Suprapubic skin (tissue), 4 donors: Measurements from ENCODE around the gene ERMAP.

Experiments used
- EP300 ChIP-seq: sonication (generic); formaldehyde crosslinking; IDR thresholded peaks from one replicate; pipeline ENCODE4 v1.6.1; 2017; ENCODE audit warnings: antibody characterized with exemption
- POLR2A ChIP-seq, 2 donors: fragments of 450-650 bp; IDR thresholded peaks; one replicate each; pipeline ENCODE4 v1.6.1; 2017; ENCODE audit warnings: antibody characterized with exemption in 2 of 2, mild to moderate bottlenecking in 2 of 2, moderate library complexity in 2 of 2
- POLR2AphosphoS5 ChIP-seq, 3 donors: sonication (generic); formaldehyde crosslinking; IDR thresholded peaks; one replicate each; pipeline ENCODE4 v1.6.1; 2017; ENCODE audit warnings: antibody characterized with exemption in 3 of 3
- TF ChIP-seq, protein P1 (sequence below), 2 donors: fragments of 200-600 bp in 1 of 2; fragments of 450-650 bp in 1 of 2; sonication (generic) in 1 of 2; IDR thresholded peaks; one replicate each; pipeline ENCODE4 v1.5.1; 2016 to 2019; ENCODE audit warnings: antibody characterized with exemption in 2 of 2, mild to moderate bottlenecking in 1 of 2, moderate library complexity in 1 of 2

DNA sequence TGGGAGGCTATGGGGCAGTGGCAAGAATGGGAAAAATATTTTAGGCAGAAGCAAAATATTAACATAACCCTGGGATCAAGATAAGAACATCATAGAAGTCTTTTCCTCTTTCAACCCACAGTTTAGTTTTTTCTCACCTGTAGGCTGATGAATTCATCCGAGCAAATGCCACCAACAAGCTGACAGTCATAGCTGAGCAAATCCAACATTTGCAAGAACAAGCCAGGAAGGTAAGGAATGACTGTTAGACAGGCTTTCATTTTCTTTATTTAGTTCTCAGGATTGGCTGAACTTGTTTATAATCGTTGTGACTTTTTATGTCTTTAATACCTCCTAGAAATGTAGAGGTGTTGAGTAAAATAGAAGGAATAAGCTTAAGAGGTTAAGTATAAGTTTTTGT is 43.5 kb upstream of the ERMAP start:
- TF ChIP-seq, protein P1, sequence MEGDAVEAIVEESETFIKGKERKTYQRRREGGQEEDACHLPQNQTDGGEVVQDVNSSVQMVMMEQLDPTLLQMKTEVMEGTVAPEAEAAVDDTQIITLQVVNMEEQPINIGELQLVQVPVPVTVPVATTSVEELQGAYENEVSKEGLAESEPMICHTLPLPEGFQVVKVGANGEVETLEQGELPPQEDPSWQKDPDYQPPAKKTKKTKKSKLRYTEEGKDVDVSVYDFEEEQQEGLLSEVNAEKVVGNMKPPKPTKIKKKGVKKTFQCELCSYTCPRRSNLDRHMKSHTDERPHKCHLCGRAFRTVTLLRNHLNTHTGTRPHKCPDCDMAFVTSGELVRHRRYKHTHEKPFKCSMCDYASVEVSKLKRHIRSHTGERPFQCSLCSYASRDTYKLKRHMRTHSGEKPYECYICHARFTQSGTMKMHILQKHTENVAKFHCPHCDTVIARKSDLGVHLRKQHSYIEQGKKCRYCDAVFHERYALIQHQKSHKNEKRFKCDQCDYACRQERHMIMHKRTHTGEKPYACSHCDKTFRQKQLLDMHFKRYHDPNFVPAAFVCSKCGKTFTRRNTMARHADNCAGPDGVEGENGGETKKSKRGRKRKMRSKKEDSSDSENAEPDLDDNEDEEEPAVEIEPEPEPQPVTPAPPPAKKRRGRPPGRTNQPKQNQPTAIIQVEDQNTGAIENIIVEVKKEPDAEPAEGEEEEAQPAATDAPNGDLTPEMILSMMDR (IDR thresholded peaks at IDR 0.05) = no peak
- no peak for TF ChIP-seq POLR2AphosphoS5 (IDR thresholded peaks at IDR 0.05)
- no peak for TF ChIP-seq POLR2A (IDR thresholded peaks at IDR 0.05)
- no peak for TF ChIP-seq EP300
